ENCODE measurements around the gene NIT1.
A peak's percentile ranks its signal among the peaks of the same experiment; 100 is the strongest.
"Not testable (repeated sequence)": the region's sequence is repeated elsewhere in the genome, so short reads cannot be mapped to it uniquely, and the experiment has no call there.

The NIT1 gene

DNA sequence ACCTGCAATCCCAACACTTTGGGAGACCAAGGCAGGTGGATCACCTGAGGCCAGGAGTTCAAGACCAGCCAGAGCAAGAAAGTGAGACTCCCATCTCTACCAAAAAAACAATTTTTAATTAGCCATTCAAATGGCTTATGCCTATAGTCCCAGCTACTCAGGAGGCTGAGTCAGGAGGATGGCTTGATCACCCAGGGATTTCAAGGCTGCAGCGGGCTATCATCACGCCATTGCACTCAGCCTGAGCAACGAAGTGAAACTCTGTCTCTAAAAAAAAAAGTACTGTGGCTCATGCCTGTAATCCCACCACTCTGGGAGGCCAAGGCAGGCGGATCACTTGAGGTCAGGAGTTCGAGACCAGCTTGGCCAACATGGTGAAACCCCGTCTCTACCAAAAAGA, 1.9 kb upstream of the NIT1 start:
- not testable (repeated sequence) for DNase-seq

- DNase-seq: peak; percentile 39 to 78
Measured at GRCh38 chr1:161119092-161119903, 1.4 kb downstream of the NIT1 start.

GRCh38 chr1:161121042-161121650, 3.2 kb downstream of the NIT1 start:
- no peak for DNase-seq

DNA sequence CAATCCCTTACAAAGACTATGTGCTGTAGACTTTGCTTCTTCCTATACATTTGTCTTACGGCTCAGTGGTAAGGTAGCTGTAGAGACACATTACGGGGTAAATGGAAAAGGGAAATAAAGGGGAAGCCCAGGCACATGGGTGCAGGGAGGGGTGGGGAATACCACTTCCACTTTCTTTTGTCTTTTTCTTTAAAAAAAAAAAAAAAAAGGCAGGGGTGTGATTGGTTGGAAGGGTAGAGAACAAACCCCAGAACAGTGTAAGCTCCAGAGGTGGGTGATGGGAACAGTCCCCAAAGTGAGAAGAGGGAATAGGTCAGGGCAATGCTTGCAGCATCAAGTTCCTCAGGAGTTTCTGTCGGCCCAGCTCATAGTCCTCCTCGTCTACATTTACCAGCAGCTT, 3.9 kb downstream of the NIT1 start:
- DNase-seq: no peak

- no peak for DNase-seq
Measured at GRCh38 chr1:161122967-161123366, 5.1 kb downstream of the NIT1 start.

DNA sequence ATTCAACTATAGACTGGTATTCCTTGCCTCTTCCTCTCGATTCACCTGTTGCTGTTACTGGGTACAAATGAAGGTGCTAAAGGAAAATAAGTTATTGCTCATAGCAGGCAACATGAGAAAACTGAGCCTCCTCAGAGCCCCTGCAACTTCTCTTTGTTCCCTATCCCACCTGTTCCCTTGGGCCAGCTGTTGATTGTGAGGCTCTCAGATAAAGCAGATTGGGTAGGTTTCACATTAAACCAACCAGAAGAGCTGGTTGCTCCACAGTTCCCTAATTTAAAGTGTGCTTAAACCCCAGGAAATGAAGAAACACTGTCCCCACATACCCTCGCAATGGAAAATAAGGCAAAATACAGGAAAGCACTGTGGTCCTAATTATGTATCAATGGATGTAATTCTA, 9.7 kb downstream of the NIT1 start:
- DNase-seq: no peak

- no peak for DNase-seq
Measured at GRCh38 chr1:161128591-161129420, 10.9 kb downstream of the NIT1 start.

GRCh38 chr1:161130266-161130665, 12.4 kb downstream of the NIT1 start:
- DNase-seq: no peak

- DNase-seq: peak in 1 of 2 experiments; percentile 6
Measured at GRCh38 chr1:161131523-161132409, 13.9 kb downstream of the NIT1 start.

DNA sequence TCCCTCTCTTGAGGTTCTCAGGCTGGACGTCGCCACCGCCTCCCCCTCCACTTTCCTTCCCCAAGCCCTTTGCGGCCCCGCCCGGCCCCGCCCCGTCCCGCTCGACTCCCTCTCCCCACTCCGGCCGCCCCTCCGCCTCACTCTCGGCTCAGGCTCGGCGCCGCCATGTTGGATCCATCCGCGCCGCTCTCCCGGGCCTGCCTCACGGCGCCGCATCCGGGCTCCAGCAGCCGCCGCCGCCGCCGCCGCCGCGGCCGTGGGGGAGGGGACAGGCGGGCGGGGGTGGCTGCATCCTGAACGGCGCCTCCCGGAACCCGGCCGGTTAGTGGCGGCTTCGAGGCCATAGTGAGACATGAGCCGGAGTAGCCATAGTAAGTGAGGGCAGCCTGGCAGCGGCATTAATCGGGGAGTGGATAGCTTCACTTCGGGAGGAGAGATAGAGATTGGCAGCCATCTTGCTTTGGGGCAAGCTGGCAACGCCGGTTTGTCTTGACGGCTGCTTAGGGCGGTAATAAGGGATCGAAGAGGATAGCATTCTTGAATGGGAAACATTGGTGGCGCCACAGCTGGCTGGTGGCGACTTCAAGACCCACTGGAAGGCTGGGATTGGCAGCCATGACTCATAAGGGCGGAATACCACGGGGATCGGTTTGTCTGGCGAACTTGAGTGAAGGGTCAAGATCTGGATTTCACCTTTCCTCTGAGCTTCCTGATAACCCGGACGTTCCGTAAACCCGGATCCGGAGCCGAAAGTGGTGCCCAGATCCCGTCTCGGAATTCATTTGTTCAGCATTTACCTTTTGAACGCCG, 14.7 kb downstream of the NIT1 start, which contains the start of gene DEDD:
DEDD (minus strand) TSS at position 258 of the 810 bp plus-strand sequence. CDS start 8,205 bp downstream, outside the sequence.
- DNase-seq: peak; percentile 55 to 89

- DNase-seq: no peak
Measured at GRCh38 chr1:161133220-161133740, 15.4 kb downstream of the NIT1 start.

DNA sequence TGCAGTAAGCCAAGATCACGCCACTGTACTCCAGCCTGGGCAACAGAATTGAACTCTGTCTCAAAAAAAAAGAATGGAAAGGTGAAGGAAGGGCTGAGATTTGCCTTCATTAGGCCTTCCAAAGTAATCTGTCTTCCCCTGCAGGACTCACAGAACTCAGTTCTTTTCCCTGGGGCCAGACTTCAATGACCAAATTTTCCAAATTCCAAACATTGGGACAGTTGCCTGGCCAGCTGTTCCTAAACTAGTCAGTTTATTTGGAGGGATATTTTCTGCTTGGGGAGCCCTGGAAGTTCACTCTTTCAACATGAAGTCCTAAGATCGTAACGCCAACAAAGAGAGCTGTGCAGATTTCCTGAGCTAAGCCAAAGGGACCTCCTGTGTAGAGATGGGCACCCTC, 20.0 kb downstream of the NIT1 start:
- DNase-seq: no peak

DNA sequence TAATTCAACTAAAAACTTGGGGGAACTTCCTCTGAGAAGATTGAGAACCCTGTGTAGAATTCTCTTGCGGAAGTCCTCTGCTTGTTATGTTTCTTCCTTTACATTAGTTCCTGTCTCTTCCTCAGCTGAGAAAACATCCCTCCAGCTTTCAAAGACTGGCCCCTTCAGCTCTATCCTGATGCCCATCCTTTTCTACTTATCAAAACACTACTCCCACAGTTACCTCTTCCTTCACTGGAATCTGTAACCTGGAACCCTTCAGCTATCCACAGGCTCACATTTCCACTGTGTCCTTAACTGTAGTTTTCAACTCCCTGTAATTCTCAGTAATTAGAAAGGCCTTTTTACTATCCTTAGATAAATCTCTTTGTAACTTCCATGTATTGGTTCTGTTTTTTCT, 20.5 kb downstream of the NIT1 start:
- no peak for DNase-seq

DNA sequence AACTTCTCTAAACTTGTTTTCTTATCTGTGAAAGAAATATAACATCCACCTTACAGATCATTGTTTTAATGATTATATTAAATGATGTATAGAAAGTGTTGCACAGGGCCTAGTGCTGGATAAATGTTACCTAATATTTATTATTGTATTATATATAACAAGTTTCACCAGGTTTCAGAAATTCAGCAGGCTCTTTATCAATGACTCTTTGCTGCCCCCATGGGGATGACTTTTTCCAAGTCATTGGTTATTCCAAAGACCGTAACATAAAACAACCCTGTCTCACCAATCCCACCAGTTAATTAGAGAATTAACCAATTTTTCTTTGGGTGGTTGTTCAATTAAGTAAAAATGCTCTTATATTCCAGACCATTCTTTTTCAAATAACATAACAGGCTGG, 21.9 kb downstream of the NIT1 start:
- peak in 1 of 2 experiments; percentile 24 for DNase-seq

- DNase-seq: no peak
Measured at GRCh38 chr1:161140755-161141400, 23.0 kb downstream of the NIT1 start.

DNA sequence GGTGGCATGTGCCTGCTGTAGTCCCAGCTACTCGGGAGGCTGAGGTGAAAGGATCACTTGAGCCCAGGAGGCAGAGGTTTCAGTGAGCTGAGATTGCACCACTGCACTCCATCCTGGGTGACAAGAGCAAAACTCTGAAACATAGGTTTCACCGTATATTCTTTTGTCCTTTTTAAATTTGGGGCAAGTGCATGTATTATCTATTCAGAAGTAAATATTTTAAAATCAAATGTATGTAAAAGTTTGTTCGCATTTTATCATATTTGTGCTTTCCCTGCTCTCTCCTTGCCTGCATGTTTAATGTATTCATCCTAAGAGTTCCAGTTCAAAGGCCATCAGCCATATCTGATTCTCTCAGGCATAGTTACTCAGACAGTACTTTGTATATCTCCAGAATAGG, 27.9 kb downstream of the NIT1 start:
- DNase-seq: no peak

DNA sequence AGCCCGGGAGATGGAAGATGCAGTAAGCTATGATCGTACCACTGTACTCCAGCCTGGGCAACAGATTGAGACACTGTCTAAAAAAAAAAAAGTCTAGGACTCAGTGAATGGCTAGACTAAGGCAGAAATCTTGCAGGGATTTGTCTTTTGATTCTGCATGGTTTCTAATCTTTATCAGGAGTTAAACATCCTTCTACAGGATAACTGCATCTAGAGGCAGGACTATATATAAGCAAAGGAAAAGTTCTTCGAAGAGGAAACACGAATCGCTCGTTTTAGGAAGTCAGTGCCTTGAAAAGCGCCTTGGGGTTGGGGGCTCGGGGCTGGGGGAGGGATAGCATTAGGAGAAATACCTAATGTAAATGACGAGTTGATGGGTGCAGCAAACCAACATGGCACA, 35.3 kb downstream of the NIT1 start:
- no peak for DNase-seq

DNA sequence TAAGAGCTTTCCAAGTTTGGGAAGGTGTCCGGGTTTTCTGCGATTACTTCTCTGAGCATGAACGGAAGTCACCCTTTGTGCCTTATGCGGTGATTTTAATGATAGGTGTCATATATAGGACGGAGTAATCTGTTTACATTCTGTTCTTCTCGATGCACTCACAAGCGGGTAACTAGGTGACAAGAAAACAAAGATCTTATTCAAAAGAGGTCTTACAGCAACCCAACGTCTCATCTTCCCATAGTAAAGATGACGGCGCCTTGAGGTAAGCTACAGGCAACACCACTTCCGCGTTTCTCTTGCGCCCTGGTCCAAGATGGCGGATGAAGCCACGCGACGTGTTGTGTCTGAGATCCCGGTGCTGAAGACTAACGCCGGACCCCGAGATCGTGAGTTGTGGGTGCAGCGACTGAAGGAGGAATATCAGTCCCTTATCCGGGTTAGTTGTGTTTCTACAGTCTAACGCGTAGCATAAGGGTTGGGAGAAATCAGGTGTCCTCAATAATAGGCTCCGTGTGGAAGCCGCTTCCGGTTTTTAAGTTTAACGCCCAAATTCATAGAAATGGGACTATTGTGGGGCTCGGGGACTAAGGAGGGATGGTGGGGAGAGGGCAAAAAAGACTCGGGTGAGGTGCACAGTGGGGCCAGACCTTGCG, 35.9 kb downstream of the NIT1 start, which contains the start of gene UFC1:
UFC1 (plus strand) TSS at position 297 of the 656 bp plus-strand sequence; CDS start at position 317, 20 bp downstream.
- DNase-seq: peak; percentile 49 to 78

GRCh38 chr1:161157867-161158266, 40.0 kb downstream of the NIT1 start:
- DNase-seq: no peak

Measured in SW 1271 (cell line).